HL-60 (cell line): ENCODE data around the gene CEP89.

ENCODE experiments used
- DNase-seq, 2 experiments: peaks; one replicate each; pipeline ENCODE4 v3.0.0-alpha.2; 2010 to 2020; ENCODE audit warnings: low read depth in 1 of 2, low spot score in 1 of 2
- H3K27ac ChIP-seq: fragments of 250-450 bp; sonication (Bioruptor Pico); replicated peaks from 2 replicates; pipeline ENCODE4 v1.5.1; 2020; ENCODE audit warnings: mild to moderate bottlenecking, moderate library complexity
- H3K27me3 ChIP-seq: fragments of 250-450 bp; sonication (Bioruptor Pico); 2 replicates; pipeline ENCODE4 v1.5.1; 2021; ENCODE audit warnings: mild to moderate bottlenecking, moderate library complexity; ENCODE audit not compliant: insufficient read depth, poor library complexity, severe bottlenecking
- H3K4me3 ChIP-seq: replicated peaks from 2 replicates; pipeline ENCODE4 v1.5.1; 2011; ENCODE audit warnings: mild to moderate bottlenecking, control low read depth, low read length; ENCODE audit not compliant: insufficient read depth
- CTCF ChIP-seq: IDR thresholded peaks from one replicate; pipeline ENCODE4 v1.5.1; 2011; ENCODE audit warnings: low read length, control low read depth, inconsistent platforms; ENCODE audit not compliant: insufficient read depth
- GABPA ChIP-seq: IDR thresholded peaks from 2 replicates; pipeline ENCODE4 v1.6.1; 2012; ENCODE audit warnings: low read depth
- POLR2AphosphoS5 ChIP-seq: IDR thresholded peaks from 2 replicates; pipeline ENCODE4 v1.6.1; 2012; ENCODE audit warnings: low read depth
- SPI1 ChIP-seq: IDR thresholded peaks from 2 replicates; pipeline ENCODE4 v1.6.1; 2012; ENCODE audit warnings: low read depth, mild to moderate bottlenecking, borderline replicate concordance
- TF ChIP-seq, protein P1 (sequence below): IDR thresholded peaks from 2 replicates; pipeline ENCODE4 v1.6.1; 2012; ENCODE audit warnings: low read depth; ENCODE audit not compliant: insufficient replicate concordance

Gene CEP89

GRCh38 chr19:32866564-32867265, 105.0 kb downstream of the CEP89 start:
- TF ChIP-seq, protein P1, sequence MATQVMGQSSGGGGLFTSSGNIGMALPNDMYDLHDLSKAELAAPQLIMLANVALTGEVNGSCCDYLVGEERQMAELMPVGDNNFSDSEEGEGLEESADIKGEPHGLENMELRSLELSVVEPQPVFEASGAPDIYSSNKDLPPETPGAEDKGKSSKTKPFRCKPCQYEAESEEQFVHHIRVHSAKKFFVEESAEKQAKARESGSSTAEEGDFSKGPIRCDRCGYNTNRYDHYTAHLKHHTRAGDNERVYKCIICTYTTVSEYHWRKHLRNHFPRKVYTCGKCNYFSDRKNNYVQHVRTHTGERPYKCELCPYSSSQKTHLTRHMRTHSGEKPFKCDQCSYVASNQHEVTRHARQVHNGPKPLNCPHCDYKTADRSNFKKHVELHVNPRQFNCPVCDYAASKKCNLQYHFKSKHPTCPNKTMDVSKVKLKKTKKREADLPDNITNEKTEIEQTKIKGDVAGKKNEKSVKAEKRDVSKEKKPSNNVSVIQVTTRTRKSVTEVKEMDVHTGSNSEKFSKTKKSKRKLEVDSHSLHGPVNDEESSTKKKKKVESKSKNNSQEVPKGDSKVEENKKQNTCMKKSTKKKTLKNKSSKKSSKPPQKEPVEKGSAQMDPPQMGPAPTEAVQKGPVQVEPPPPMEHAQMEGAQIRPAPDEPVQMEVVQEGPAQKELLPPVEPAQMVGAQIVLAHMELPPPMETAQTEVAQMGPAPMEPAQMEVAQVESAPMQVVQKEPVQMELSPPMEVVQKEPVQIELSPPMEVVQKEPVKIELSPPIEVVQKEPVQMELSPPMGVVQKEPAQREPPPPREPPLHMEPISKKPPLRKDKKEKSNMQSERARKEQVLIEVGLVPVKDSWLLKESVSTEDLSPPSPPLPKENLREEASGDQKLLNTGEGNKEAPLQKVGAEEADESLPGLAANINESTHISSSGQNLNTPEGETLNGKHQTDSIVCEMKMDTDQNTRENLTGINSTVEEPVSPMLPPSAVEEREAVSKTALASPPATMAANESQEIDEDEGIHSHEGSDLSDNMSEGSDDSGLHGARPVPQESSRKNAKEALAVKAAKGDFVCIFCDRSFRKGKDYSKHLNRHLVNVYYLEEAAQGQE: no peak
- no peak for TF ChIP-seq CTCF
- TF ChIP-seq POLR2AphosphoS5: no peak
- no peak for TF ChIP-seq SPI1
- no peak for TF ChIP-seq GABPA

DNA sequence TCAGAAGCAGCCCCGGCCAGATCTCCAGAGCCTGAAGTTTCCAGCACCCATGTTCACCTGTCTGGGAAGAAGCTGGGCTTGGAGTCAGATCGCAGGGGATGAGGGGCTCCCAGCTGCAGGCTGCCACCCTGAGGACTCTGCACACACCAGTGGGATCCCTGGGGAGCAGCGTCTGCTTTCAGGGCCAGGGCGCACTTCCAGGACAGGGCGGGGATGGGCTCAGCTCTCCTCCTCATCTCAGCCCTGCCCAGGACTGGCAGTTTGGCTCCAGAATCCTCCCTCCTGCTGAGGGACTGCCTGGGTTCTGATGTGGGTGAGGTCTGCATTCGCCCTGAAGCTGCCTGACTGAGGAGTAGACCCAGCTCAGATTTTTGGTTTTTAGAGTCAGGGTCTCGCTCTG, 105.7 kb downstream of the CEP89 start:
- Histone ChIP-seq H3K27ac (no peak overlapping the region), H3K4me3 (no peak overlapping the region), H3K27me3 (no peaks in the 10 kb centered on the region)
- TF ChIP-seq CTCF (no peak), GABPA (no peak), POLR2AphosphoS5 (no peak), SPI1 (no peak)
- TF ChIP-seq, protein P1: no peak
- no peak for DNase-seq

More at GRCh38 chr19:32866564-32867265, 105.0 kb downstream of the CEP89 start:
- Histone ChIP-seq H3K27ac (no peak overlapping the region), H3K4me3 (no peak overlapping the region), H3K27me3 (no peaks in the 10 kb centered on the region)
- DNase-seq: no peak

- H3K4me3 ChIP-seq: no peak overlapping the region
- DNase-seq: no peak
- H3K27ac ChIP-seq: no peak overlapping the region
- TF ChIP-seq, protein P1: no peak
- TF ChIP-seq GABPA (no peak), SPI1 (no peak), CTCF (no peak), POLR2AphosphoS5 (no peak)
- H3K27me3 ChIP-seq: no peaks in the 10 kb centered on the region
These were observed 106.4 kb downstream of the CEP89 start for GRCh38 chr19:32865326-32865725.
